ENCODE measurements around the gene PTPRR.

The PTPRR gene

GRCh38 chr12:70908978-70909377 is 11.6 kb downstream of the PTPRR start:
- DNase-seq: no peak

GRCh38 chr12:70907412-70907811 is 13.1 kb downstream of the PTPRR start:
- no peak for DNase-seq

GRCh38 chr12:70895956-70896355 is 24.6 kb downstream of the PTPRR start:
- no peak for DNase-seq

GRCh38 chr12:70892593-70892992 is 27.9 kb downstream of the PTPRR start:
- DNase-seq: no peak

DNA sequence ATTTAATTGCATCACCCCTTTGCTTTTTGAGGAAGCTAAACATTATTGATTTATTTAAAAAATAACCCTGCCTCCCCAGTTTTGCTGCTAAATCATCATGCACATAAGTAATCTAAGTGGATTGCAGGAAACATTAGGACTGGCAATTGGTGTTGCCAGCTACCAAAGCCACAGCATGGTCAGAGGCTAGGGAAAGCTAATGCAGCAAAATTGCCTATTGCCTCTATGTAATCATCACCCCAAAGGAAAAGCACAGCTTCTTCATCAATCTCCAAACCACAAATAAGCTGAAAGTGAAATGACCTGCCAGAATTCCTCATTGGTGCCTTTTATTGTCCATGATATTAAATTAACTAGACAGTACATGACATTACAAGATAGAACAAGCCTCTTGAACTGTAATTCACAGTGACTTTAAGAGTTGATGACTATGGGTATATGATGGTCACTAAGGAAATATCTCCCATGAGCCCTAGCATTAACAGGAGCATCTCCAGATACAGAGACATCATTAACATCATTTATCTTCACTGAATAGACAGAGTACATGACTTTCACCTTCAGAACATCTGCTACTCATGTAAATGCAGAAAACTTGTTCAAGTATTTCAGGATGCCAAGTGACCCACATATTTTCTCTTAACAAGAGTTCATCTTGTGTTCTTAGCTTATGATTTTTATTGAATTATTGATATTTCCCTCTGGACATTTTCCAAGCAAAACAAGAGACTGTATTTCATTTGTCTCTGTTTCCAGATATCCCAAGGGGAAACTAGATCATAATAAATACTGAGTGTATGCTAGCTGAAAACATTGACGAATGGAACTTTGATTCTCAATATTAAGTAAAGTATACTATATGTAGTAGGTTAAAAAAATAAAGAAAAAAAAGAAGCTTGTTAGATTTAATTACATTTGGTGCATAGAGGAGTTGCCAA is 29.4 kb downstream of the PTPRR start:
- no peak for DNase-seq

- DNase-seq: no peak
These were observed 34.6 kb downstream of the PTPRR start for GRCh38 chr12:70885956-70886355.

GRCh38 chr12:70883855-70884254 is 36.7 kb downstream of the PTPRR start:
- DNase-seq: no peak

- no peak for DNase-seq
These were observed 39.8 kb downstream of the PTPRR start for GRCh38 chr12:70880744-70881143.

- no peak for DNase-seq
These were observed 43.6 kb downstream of the PTPRR start for GRCh38 chr12:70876952-70877351.

GRCh38 chr12:70875628-70876027 is 44.9 kb downstream of the PTPRR start:
- no peak for DNase-seq

DNA sequence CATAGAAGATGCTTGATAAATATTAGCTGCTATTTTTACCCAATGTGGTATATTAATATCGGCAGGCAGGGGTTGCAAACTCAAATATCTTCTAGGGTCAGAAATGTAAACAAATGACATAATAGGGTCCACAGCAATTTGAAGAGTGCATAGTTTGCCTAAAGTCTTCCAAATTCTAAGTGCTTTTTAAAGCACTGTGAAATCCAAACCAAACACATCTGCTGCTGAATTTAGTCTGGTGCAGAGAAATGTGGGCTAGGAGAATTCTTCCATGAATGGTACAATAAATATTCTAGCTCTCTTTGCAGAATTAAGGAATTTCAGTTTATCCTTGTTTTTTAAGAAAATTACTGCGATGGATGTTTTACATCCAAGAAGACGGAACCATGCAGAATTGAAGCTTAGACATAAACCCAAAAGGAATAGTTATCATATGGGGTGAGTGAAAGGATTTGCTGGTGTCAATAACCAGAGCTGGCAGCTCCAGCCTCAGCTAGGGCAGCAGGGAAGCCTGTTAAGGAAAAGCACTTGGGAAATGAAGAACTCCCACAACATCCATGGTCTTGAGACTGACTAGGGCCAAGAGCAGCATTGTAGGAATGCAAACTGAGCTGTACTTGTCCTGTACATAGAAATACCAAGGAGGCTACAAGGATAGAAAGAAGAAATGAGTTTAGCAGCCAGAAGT is 65.5 kb downstream of the PTPRR start:
- DNase-seq: no peak

DNA sequence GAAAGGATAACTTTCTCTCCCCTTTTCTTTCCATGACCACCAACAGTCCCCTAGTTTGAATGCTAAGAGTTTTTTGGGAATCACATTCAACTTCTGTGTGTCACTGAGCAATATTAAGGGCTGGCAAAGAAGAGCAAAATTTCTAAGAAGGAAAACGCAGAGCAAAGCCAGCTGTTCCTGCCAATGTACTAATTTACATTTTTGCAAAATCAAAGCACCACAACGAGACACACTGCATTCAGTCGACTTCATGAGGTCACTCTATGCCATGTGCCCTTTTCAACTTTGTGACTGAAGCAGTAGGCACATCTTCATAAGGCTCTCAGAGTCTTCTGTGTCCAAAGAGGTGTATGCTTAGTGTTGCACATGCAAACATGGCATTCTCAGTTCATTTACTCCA is 66.4 kb downstream of the PTPRR start:
- DNase-seq: no peak

GRCh38 chr12:70853326-70853725 is 67.2 kb downstream of the PTPRR start:
- DNase-seq: no peak

- DNase-seq: no peak
These were observed 68.0 kb downstream of the PTPRR start for GRCh38 chr12:70852416-70853150.

- no peak for DNase-seq
These were observed 71.1 kb downstream of the PTPRR start for GRCh38 chr12:70849265-70849960.

GRCh38 chr12:70847871-70848270 is 72.7 kb downstream of the PTPRR start:
- no peak for DNase-seq

DNA sequence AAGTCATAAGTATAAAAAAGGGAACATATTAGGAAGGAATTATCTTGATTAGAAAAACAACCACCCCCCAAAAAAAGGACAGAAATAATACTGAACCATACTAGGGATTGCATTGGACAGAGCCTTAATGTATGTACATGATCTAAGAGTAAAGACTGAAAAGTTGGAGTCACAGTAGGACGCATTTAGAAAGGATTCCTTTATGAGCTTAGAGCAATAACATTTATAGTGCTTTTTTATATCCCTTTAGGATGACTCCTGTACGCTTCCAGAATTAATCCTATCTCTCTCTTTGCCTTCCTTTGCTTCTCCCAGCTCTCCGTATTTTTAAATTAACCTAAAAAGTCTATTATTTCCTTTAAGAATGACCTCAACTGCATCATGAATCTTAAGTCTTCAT is 75.3 kb downstream of the PTPRR start:
- no peak for DNase-seq

- DNase-seq: no peak
These were observed 77.2 kb downstream of the PTPRR start for GRCh38 chr12:70843363-70843762.

GRCh38 chr12:70842942-70843341 is 77.6 kb downstream of the PTPRR start:
- no peak for DNase-seq

GRCh38 chr12:70842136-70842535 is 78.4 kb downstream of the PTPRR start:
- no peak for DNase-seq

- no peak for DNase-seq
These were observed 79.7 kb downstream of the PTPRR start for GRCh38 chr12:70840656-70841350.

- no peak for DNase-seq
These were observed 81.0 kb downstream of the PTPRR start for GRCh38 chr12:70839544-70839943.
